Eye (tissue), 1 donor: ENCODE measurements around the gene CIT.

Source experiments
- DNase-seq: peaks from one replicate; pipeline ENCODE4 v3.0.0-alpha.2; 2015

Gene CIT

DNA sequence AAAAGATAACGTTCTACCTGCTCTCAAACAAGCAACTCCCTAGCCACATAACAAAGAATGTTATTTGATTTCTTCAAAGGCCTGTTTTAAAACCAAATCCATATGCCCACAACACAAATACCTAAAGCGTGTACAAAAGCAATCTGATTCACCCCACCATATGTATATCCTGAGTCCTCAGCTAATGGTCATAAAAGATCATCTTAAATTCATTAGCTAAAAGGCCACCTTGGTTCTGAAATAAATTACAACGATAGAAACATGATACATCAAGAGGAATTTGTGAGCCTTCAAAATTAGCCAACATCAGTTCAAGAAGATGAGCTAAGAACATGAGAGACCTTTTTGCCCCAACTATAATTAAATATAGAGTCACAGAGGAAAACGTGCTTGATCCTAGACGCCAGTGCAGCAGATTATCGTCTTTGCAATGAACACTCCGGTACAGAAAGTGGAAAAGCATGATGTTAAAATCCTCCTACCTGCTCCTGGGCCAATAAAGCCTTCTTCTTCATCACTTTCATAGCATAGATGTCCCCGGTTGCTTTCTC is 20.0 kb downstream of the CIT start:
- no peak for DNase-seq

DNA sequence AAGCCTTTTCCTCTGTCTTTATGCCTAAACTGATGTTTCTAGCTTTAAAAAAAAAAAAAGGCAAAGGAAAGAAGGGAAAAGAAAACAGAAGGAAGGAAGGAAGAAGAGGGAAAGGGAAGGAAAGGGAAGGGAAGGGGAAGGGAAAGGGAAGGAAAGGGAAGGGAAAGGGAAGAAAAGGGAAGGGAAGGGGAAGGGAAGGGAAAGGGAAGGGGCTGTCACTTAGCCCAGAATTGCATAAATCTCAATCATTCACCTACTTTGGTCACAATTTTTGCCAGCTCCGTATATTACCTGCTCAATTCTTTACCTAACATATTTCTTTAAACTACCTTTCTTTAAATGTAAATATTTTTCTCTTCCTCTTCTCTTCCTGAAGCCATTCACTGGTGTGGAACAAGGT is 26.8 kb downstream of the CIT start:
- DNase-seq, result no peak

GRCh38 chr12:119843100-119843499 is 34.0 kb downstream of the CIT start:
- DNase-seq, result no peak

GRCh38 chr12:119842380-119842779 is 34.7 kb downstream of the CIT start:
- DNase-seq, result no peak

DNA sequence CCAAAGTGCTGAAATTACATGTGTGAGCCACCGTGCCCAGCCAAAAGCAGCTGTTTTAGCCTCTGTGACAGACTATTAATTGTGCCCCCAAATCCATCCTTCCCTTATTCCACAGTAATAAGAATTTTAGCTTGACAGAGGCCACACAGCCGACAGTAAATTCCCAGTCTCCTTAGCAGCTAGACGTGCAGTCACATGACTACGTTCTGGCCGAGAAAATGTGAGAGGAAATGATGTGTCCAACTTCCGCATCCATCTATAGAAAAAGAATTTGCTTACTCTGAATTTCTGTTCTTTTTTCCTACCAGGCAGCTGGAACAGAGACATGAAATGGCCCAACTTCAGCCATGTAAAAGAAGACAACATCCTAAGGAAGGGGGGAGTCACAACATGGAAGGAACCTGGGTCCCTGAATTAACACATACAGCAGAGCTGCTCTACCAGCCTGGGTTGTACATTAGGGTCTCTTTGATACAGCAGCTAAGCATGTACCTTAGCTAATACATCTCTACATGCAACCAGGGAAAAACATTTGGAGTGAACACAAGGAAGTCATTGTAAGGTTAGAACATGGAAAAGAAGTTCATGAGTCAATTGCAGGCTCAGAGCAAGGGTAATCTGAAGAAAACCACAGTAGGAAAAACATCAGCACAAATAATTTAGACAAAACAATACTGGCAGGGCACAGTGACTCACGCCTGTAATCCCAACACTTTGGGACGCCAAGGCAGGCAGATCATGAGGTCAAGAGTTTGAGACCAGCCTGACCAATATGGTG is 35.5 kb downstream of the CIT start:
- DNase-seq, result no peak

GRCh38 chr12:119840582-119840981 is 36.5 kb downstream of the CIT start:
- DNase-seq, result no peak

DNA sequence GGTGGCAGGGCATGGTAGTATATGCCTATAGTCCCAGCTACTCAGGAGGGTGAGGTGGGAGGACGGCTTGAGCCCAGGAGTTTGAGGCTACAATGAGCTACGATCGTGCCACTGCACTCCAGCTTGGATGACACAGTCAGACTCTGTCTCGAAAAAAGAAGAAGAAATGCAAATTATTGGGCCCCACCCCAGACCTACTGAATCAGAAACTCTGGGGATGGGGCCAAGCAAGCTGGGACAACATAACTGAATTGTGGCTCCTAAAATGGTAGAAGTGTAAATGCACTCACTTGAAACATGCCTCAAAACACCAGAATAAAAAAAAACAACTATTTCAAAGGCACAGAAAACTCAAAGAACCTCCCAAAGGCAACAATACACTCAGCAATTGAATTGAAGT is 37.0 kb downstream of the CIT start:
- no peak for DNase-seq

DNA sequence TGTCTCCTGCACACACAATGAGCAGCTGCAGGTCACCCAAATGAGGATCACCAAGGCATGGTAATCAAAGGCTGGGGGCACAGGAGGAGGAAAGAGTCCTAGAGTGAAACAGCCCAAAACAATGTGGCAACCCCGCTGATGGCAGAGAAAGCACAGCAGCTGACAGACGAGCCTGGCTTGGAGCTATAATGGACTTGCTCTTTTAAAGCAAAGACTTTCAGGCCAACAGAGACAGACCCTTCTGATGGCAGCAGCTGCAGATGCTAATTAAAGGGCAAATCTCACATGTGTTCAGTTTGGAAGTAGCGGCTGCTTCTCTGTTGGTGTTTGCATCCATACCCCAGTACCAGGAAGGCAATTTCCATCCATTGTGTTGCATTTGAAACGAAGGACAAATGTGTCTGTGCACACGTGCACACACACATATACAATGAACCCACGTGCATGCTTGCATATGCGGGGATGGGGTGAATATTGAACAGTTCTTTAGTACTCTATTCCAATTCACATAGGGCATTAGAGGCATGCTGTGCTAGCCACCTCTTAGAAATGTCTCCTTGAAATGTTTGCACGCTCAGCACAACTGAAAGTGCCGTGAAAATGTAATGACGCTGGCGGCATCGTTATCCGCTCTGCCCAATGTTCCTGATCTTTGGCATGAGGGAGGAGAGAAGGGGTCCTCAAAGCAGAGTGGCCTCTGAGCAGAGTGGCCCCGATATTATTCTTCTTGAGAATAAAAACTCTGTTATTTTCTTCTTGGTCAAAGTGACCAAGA is 38.1 kb downstream of the CIT start:
- DNase-seq, result peak; percentile 30

GRCh38 chr12:119836781-119837180 is 40.3 kb downstream of the CIT start:
- no peak for DNase-seq

GRCh38 chr12:119835068-119835467 is 42.1 kb downstream of the CIT start:
- no peak for DNase-seq

DNA sequence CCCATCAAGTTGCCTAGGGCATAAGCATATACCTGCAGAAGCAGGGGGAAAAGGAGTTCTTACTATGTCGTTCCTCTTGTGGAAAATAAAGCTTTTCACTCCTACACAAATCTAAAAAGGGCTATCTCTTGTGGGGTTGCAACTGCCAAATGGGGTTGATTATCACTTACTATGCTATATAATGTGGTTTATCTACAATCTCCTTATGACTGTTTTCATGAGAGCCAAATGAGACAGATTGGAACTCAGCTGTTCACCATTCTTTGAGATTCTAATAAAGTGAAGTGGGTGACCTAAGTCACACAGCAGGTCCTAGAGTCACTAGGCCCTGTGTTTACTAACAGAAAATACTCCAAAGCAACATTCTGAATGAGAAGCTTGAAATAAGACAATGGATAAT is 47.7 kb downstream of the CIT start:
- no peak for DNase-seq

DNA sequence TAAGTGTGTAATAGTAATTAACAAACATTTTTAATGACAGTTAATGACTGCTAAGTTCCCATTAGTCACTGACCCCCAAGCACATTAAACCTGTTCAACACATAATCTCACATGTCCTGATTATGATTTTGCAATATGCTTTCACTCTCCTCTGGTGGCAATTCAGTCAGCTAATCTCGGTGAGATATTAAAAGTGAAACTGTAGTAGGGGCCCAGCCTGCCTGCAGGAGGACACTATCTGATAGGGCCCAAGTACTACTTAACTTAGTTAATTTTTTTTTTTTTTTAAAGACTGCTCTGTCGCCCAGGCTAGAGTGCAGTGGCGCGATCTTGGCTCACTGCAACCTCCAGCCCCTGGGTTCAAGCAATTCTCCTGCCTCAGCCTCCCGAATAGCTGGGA is 48.8 kb downstream of the CIT start:
- no peak for DNase-seq

- no peak for DNase-seq
These were observed 49.4 kb downstream of the CIT start for GRCh38 chr12:119827760-119828159.

DNA sequence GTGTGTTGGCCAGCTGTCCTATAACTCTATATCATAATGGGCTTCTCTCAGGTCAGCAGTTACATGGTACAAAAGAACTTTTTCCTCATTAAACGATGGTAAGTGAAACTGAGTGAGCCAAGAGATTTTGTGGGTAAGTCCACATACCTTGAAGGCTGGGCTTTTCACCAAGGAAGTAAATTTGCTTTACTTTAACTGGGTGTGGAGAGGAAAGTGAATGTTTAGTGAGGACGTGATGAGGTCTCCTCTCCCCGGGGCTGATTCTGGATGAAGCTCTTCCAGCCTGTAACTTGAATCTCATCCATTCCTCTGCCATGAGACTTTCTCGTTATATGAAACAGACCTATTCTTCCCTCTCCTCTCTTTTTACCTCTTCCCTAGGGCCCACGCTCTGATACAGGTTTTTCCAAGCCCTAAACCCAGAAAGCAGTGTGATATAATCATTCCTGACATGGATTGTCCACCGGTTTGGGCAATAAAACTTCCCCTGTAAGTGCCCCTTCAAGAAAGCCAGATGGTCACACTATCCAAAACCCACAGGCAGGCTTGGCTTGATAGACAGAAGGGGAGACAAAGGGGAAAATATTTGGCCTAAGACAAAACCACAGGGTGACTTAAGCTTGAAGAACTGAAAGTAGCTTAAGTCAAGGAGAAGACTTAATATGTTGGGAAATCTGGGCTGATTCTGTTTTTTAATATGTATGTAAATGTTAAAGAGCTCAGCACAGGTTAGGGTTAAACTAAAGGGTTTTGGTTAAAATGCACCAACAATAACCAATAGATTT is 50.3 kb downstream of the CIT start:
- peak; percentile 23 for DNase-seq

GRCh38 chr12:119825262-119825661 is 51.9 kb downstream of the CIT start:
- no peak for DNase-seq

DNA sequence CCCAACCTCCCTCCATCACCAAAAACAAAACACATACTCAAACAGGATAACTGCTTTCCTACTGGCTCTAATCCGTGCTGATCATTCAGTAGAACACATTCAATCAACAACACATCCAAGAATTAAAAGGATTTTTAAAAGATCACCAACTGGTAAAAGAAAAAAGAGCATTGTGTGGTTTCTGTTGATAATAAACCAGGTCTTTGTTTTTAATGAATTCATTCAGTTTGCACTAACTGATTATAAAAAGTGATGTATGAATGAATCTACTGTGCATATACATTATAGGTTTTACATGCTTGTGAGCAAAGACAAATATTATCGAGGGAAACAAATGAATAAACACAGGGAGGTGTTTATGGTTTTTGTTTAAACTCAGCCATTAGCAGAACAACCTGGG is 55.1 kb downstream of the CIT start:
- DNase-seq, result no peak

GRCh38 chr12:119819322-119819721 is 57.8 kb downstream of the CIT start:
- no peak for DNase-seq

DNA sequence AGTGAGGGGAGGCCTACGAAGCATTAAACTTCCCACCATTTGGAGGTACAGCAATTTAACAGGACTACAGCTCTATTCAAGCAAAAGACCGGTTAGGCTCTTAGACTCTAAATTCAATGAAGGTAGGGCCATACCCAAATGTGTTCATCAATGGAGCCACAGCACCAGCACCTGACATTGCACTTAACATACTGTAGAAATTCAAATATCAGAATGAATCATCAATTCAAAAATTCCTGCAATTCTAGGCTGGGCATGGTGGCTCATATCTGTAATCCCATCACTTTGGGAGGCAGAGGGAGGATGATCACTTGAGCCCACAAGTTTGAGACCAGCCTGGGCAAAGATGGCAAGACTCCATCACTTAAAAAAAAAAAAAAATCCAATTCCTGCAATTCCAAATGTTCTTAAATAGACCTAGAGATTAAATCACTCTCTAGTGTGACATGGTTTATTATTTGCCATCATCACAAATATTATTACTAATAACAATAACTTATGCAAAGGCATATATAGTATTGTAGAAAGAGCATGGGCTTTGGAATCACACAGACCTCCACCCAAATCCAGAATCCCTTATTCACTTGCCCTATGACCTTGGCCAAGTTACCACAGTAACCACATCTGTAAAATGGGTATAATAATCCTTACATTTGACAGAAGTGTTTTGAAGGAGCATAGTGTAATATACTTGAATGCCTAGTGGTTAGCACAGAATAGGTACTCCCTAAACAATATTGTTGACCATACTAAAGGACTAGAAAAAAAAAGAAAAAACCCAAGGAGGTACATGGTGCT is 59.4 kb downstream of the CIT start:
- no peak for DNase-seq

- DNase-seq, result no peak
These were observed 68.1 kb downstream of the CIT start for GRCh38 chr12:119809023-119809422.

DNA sequence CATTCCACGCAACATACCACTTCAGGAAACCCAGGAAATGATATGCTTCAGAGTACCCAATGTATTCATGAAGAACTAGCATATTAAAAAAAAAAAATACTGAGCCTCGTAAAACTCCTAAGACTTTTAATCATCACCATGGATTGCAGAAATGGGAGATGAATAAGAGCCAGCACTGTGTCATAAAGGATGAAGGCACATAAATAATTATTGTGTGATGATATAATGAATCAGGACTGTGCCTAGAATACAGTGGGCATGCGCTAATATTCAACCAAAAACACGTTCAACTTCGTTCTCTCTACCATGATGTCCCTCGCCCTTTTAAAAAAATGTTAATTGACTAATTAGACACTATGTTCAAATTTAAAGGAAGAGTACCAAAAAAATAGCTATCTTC is 68.7 kb downstream of the CIT start:
- DNase-seq, result no peak

DNA sequence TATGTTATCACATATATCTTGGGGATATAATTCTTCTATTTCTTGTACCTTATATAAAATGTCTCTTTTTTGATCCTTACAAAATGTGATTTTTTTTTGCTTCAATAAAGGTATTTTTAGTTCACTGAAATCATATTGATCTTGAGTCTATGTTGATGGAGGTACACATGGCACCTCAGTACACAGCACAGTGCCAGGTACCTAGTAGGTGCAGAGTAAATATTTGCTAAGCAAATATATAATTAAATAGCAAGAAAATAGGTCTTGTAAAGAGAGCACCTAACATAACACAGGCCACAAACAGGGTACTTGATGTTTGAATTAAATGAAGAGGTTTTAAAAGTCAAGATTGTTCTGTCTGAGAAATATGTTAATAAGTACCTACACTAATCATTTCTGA is 69.7 kb downstream of the CIT start:
- no peak for DNase-seq

- DNase-seq, result peak; percentile 91
These were observed 73.0 kb downstream of the CIT start for GRCh38 chr12:119804011-119804641.
